HepG2 (cell line): Measurements from ENCODE around the gene PKMYT1. TPM values are rescaled to one million over a fixed set of nuclear protein-coding genes. Genes with fewer than 3 reads are reported as not detected.

Experiments used
- ARNTL ChIP-seq: sonication (generic); formaldehyde crosslinking; IDR thresholded peaks from 2 replicates; pipeline ENCODE4 v1.4.0; 2020; ENCODE audit warnings: mild to moderate bottlenecking, missing genetic modification reagents
- CEBPB ChIP-seq: IDR thresholded peaks from 2 replicates; pipeline ENCODE4 v1.6.1; 2011; ENCODE audit warnings: low read depth, low read length, improper control_type of control experiment, borderline replicate concordance
- CENPT ChIP-seq: sonication (generic); formaldehyde crosslinking; IDR thresholded peaks from 2 replicates; pipeline ENCODE4 v1.8.0; 2022; ENCODE audit warnings: low read depth, mild to moderate bottlenecking, moderate library complexity, missing genetic modification reagents
- CHCHD3 ChIP-seq: sonication (generic); formaldehyde crosslinking; IDR thresholded peaks from 2 replicates; pipeline ENCODE4 v1.8.0; 2022; ENCODE audit warnings: mild to moderate bottlenecking, missing genetic modification reagents, moderate library complexity
- IRX3 ChIP-seq: sonication (generic); formaldehyde crosslinking; IDR thresholded peaks from 2 replicates; pipeline ENCODE4 v1.8.1; 2023; ENCODE audit warnings: mild to moderate bottlenecking, low read depth, missing genetic modification reagents, borderline replicate concordance
- MIER3 ChIP-seq: IDR thresholded peaks from 2 replicates; pipeline ENCODE4 v1.6.1; 2016; ENCODE audit warnings: missing compliant biosample characterization, borderline replicate concordance
- RFX1 ChIP-seq: fragments of 450-650 bp; IDR thresholded peaks from 2 replicates; pipeline ENCODE4 v1.6.1; 2017
- RXRA ChIP-seq: sonication (generic); formaldehyde crosslinking; IDR thresholded peaks from 2 replicates; pipeline ENCODE4 v1.5.1; 2020; ENCODE audit warnings: missing genetic modification reagents
- SNRNP70 ChIP-seq: fragments of 200-400 bp; formaldehyde crosslinking; IDR thresholded peaks from 2 replicates; pipeline ENCODE4 v1.6.1; 2017; ENCODE audit warnings: mild to moderate bottlenecking, low read depth, low read length, moderate library complexity
- TFAP4 ChIP-seq: sonication (generic); IDR thresholded peaks from 2 replicates; pipeline ENCODE4 v1.6.1; 2016; ENCODE audit warnings: low read depth, borderline replicate concordance
- XBP1 ChIP-seq: sonication (generic); formaldehyde crosslinking; IDR thresholded peaks from 2 replicates; pipeline ENCODE4 v1.5.0; 2020; ENCODE audit warnings: missing genetic modification reagents
- XRCC5 ChIP-seq: fragments of 200-400 bp; formaldehyde crosslinking; optimal IDR thresholded peaks from 2 replicates; pipeline ENCODE3; 2017; ENCODE audit warnings: mild to moderate bottlenecking, low read length
- ZHX2 ChIP-seq, 2 experiments: sonication (generic) in 1 of 2; formaldehyde crosslinking in 1 of 2; IDR thresholded peaks; 2 replicates each; pipeline versions ENCODE4 v1.6.1 to v1.9.0; 2014 to 2022; ENCODE audit warnings: antibody characterized with exemption in 1 of 2, borderline replicate concordance in 1 of 2, inconsistent platforms in 1 of 2, low read depth in 1 of 2, missing genetic modification reagents in 1 of 2
- ZNF30 ChIP-seq: sonication (generic); formaldehyde crosslinking; IDR thresholded peaks from 2 replicates; pipeline ENCODE4 v1.5.0; 2020; ENCODE audit warnings: mild to moderate bottlenecking, missing genetic modification reagents
- ZNF530 ChIP-seq: sonication (generic); formaldehyde crosslinking; IDR thresholded peaks from 2 replicates; pipeline ENCODE4 v1.5.0; 2020; ENCODE audit warnings: low read depth, mild to moderate bottlenecking, missing genetic modification reagents
- ZNF549 ChIP-seq: sonication (generic); formaldehyde crosslinking; IDR thresholded peaks from 2 replicates; pipeline ENCODE4 v1.5.0; 2020; ENCODE audit warnings: missing genetic modification reagents
- polyA plus RNA-seq, 8 experiments: library from polyadenylated mRNA; depleted of rRNA in 3 of 8; stranded (reverse) in 7 of 8; unstranded in 1 of 8; fragments of >200 nt; fragmentation: Illumina TruSeq in 4 of 8; extraction: Trizol in 4 of 8; gene quantifications; 2 replicates each; pipeline versions ENCODE4 v1.2.1 to v1.2.3, GENCODE V29; 2011 to 2016; ENCODE audit warnings: low read depth in 4 of 8, missing spikeins in 1 of 8, mixed read lengths in 1 of 8; ENCODE audit not compliant: insufficient read depth in 1 of 8
- total RNA-seq, 5 experiments: library from RNA; depleted of rRNA; stranded (reverse); fragments of >200 nt; fragmentation: Illumina TruSeq; extraction: Trizol; gene quantifications; 2 replicates each; pipeline ENCODE4 v1.2.3, GENCODE V29; 2016; ENCODE audit warnings: low read depth in 1 of 5
- TF ChIP-seq, protein P1 (sequence below): sonication (generic); formaldehyde crosslinking; conservative IDR thresholded peaks from 2 replicates; pipeline ENCODE4 v1.4.0; 2020; ENCODE audit warnings: missing genetic modification reagents
- TF ChIP-seq, protein P2 (sequence below): sonication (generic); formaldehyde crosslinking; conservative IDR thresholded peaks from 2 replicates; pipeline ENCODE4 v1.8.0; 2022; ENCODE audit warnings: low read depth, missing genetic modification reagents

Gene PKMYT1
- total and polyA plus RNA-seq, 2 of the 13 experiments (the other 11 are each of a cell fraction or from before 2014, with no cell fraction given) = 7.0 to 27.8 TPM

DNA sequence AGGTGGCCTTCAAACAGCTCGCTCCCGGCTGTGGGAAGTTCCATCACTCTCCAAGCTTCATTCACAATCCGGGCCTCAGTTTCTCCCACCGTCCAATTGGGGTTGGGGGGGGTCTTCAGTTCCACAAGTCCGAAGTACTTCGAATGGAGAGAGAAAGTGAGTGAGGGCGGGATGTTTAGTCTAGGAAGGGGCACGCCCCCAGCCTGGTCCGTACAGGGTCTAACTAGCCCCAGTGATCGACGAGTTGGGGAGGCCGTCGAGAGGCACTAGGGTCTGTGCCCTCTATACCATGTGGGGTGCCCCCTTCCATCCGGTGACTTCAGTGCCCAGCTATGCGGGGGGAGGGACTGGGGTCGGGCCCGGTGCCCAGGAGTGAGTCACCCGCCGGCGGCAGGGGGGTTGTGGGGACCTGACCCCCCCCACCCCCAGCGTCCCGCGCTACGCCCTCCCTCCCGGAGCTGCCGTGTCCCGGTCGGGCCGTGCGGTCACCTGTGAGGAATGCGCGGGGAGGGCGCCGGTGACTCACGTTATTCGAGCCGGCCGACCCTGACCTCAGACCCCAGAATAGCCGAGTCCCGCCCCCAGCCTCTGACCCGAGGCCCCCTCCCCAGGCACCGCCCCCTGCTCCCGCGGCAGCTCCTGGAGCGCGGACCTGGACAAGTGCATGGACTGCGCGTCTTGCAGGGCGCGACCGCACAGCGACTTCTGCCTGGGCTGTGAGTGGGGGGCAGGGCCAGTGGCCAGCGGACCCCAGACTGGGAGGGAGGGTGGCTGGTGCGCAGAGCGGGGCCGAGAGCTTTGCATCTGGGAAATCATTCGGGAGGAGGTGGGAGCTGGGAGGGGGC lies 40.6 kb upstream of the PKMYT1 start (continued):
- TF ChIP-seq, protein P1, sequence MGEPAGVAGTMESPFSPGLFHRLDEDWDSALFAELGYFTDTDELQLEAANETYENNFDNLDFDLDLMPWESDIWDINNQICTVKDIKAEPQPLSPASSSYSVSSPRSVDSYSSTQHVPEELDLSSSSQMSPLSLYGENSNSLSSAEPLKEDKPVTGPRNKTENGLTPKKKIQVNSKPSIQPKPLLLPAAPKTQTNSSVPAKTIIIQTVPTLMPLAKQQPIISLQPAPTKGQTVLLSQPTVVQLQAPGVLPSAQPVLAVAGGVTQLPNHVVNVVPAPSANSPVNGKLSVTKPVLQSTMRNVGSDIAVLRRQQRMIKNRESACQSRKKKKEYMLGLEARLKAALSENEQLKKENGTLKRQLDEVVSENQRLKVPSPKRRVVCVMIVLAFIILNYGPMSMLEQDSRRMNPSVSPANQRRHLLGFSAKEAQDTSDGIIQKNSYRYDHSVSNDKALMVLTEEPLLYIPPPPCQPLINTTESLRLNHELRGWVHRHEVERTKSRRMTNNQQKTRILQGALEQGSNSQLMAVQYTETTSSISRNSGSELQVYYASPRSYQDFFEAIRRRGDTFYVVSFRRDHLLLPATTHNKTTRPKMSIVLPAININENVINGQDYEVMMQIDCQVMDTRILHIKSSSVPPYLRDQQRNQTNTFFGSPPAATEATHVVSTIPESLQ (CRISPR knock-in tag) = no peak
- TF ChIP-seq RFX1 (no peak), TFAP4 (peak; percentile 83; the same call in 1 of the 2 replicates), ZHX2 (IDR thresholded peaks at IDR 0.05; ENCODE audit: low read depth) (peak; percentile 48; the same call in 1 of the 2 replicates), ZHX2 (CRISPR knock-in tag; IDR thresholded peaks at IDR 0.05; ENCODE audit: borderline replicate concordance) (0 out of 2 replicates have a peak, but pooled peaks have one; percentile 65), ZNF530 (CRISPR knock-in tag) (no peak), CENPT (no peak), RXRA (CRISPR knock-in tag) (peak; percentile 72), XBP1 (CRISPR knock-in tag) (no peak), ZNF549 (no peak), CEBPB (no peak), MIER3 (CRISPR knock-in tag) (peak; percentile 78; the same call in 1 of the 2 replicates), SNRNP70 (no peak), ZNF30 (CRISPR knock-in tag) (no peak), ARNTL (peak; percentile 75), XRCC5 (no peak), IRX3 (no peak), CHCHD3 (CRISPR knock-in tag) (no peak)
- TF ChIP-seq, protein P2, sequence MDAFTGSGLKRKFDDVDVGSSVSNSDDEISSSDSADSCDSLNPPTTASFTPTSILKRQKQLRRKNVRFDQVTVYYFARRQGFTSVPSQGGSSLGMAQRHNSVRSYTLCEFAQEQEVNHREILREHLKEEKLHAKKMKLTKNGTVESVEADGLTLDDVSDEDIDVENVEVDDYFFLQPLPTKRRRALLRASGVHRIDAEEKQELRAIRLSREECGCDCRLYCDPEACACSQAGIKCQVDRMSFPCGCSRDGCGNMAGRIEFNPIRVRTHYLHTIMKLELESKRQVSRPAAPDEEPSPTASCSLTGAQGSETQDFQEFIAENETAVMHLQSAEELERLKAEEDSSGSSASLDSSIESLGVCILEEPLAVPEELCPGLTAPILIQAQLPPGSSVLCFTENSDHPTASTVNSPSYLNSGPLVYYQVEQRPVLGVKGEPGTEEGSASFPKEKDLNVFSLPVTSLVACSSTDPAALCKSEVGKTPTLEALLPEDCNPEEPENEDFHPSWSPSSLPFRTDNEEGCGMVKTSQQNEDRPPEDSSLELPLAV (CRISPR knock-in tag) = no peak
